ENCODE results near the gene EIF4E.
A peak's percentile ranks its signal among the peaks of the same experiment; 100 is the strongest.

EIF4E gene

GRCh38 chr4:98928505-98929340 is at the start of gene EIF4E:
EIF4E (minus strand) TSS chr4:98929133; CDS start chr4:98929112, 21 bp downstream.
- ATAC-seq, result peak; percentile 67
- Mint-ChIP-seq H3K4me3 (peak within 1 kb of the TSS; percentile 99), H3K27me3 (peaks cover 2% of the 10 kb centered on the region), H3K36me3 (ENCODE audit: low read depth) (peaks cover 26% of the 10 kb centered on the region), H3K4me1 (peaks cover 64% of the 10 kb centered on the region), H3K9me3 (no peaks in the 10 kb centered on the region), H3K27ac (peak within 1 kb of the TSS; percentile 99)
- DNase-seq, result peak; percentile 92

GRCh38 chr4:98977557-98977956 is 48.6 kb upstream of the EIF4E start:
- Mint-ChIP-seq H3K36me3 (ENCODE audit: low read depth) (no peaks in the 10 kb centered on the region), H3K27ac (no peak overlapping the region), H3K4me3 (no peak overlapping the region), H3K27me3 (peaks cover 7% of the 10 kb centered on the region), H3K9me3 (no peaks in the 10 kb centered on the region), H3K4me1 (no peaks in the 10 kb centered on the region)
- no peak for ATAC-seq
- DNase-seq, result no peak

- no peak overlapping the region for H3K4me3 Mint-ChIP-seq
- H3K9me3 Mint-ChIP-seq, result no peaks in the 10 kb centered on the region
- no peak for DNase-seq
- peaks cover 7% of the 10 kb centered on the region for H3K27me3 Mint-ChIP-seq
- no peak overlapping the region for H3K27ac Mint-ChIP-seq
- no peaks in the 10 kb centered on the region for H3K36me3 Mint-ChIP-seq (ENCODE audit: low read depth)
- no peak for ATAC-seq
- H3K4me1 Mint-ChIP-seq, result no peaks in the 10 kb centered on the region
Observed at GRCh38 chr4:98976716-98977115, 47.8 kb upstream of the EIF4E start.

GRCh38 chr4:98969878-98970785 is 41.2 kb upstream of the EIF4E start:
- no peak overlapping the region for H3K4me3 Mint-ChIP-seq
- H3K4me1 Mint-ChIP-seq, result no peaks in the 10 kb centered on the region
- ATAC-seq (no peak), DNase-seq (no peak)
- peaks cover 9% of the 10 kb centered on the region for H3K27me3 Mint-ChIP-seq
- no peaks in the 10 kb centered on the region for H3K36me3 Mint-ChIP-seq (ENCODE audit: low read depth)
- H3K9me3 Mint-ChIP-seq, result no peaks in the 10 kb centered on the region
- H3K27ac Mint-ChIP-seq, result no peak overlapping the region

- Mint-ChIP-seq H3K4me1 (peaks cover 11% of the 10 kb centered on the region), H3K27me3 (peaks cover 7% of the 10 kb centered on the region), H3K36me3 (ENCODE audit: low read depth) (no peaks in the 10 kb centered on the region), H3K27ac (no peak overlapping the region), H3K4me3 (no peak overlapping the region), H3K9me3 (no peaks in the 10 kb centered on the region)
- DNase-seq (no peak), ATAC-seq (no peak)
Observed at GRCh38 chr4:98967786-98968329, 38.9 kb upstream of the EIF4E start.

- Mint-ChIP-seq H3K4me1 (peaks cover 11% of the 10 kb centered on the region), H3K36me3 (ENCODE audit: low read depth) (no peaks in the 10 kb centered on the region), H3K27ac (no peak overlapping the region), H3K4me3 (no peak overlapping the region), H3K27me3 (peaks cover 7% of the 10 kb centered on the region), H3K9me3 (no peaks in the 10 kb centered on the region)
- no peak for DNase-seq
- no peak for ATAC-seq
Observed at GRCh38 chr4:98966926-98967325, 38.0 kb upstream of the EIF4E start.

- Mint-ChIP-seq H3K9me3 (no peaks in the 10 kb centered on the region), H3K4me1 (peaks cover 11% of the 10 kb centered on the region), H3K36me3 (ENCODE audit: low read depth) (no peaks in the 10 kb centered on the region), H3K4me3 (no peak overlapping the region), H3K27me3 (peaks cover 4% of the 10 kb centered on the region), H3K27ac (no peak overlapping the region)
- DNase-seq (no peak), ATAC-seq (peak; percentile 33)
Observed at GRCh38 chr4:98963538-98964433, 34.9 kb upstream of the EIF4E start.

- no peak for DNase-seq
- Mint-ChIP-seq H3K4me3 (no peak overlapping the region), H3K4me1 (peaks cover 11% of the 10 kb centered on the region), H3K27ac (no peak overlapping the region), H3K9me3 (no peaks in the 10 kb centered on the region), H3K27me3 (peaks cover 4% of the 10 kb centered on the region), H3K36me3 (ENCODE audit: low read depth) (no peaks in the 10 kb centered on the region)
- ATAC-seq, result no peak
Observed at GRCh38 chr4:98961770-98962169, 32.8 kb upstream of the EIF4E start.

- Mint-ChIP-seq H3K4me1 (peaks cover 7% of the 10 kb centered on the region), H3K27me3 (peaks cover 5% of the 10 kb centered on the region), H3K9me3 (no peaks in the 10 kb centered on the region), H3K27ac (no peak overlapping the region), H3K4me3 (no peak overlapping the region), H3K36me3 (ENCODE audit: low read depth) (no peaks in the 10 kb centered on the region)
- ATAC-seq, result no peak
- no peak for DNase-seq
Observed at GRCh38 chr4:98959411-98959810, 30.5 kb upstream of the EIF4E start.

GRCh38 chr4:98958065-98958464 is 29.1 kb upstream of the EIF4E start:
- no peaks in the 10 kb centered on the region for H3K9me3 Mint-ChIP-seq
- DNase-seq (no peak), ATAC-seq (no peak)
- peaks cover 7% of the 10 kb centered on the region for H3K27me3 Mint-ChIP-seq
- H3K27ac Mint-ChIP-seq, result no peak overlapping the region
- H3K36me3 Mint-ChIP-seq (ENCODE audit: low read depth), result no peaks in the 10 kb centered on the region
- no peak overlapping the region for H3K4me3 Mint-ChIP-seq
- no peaks in the 10 kb centered on the region for H3K4me1 Mint-ChIP-seq

GRCh38 chr4:98955229-98955628 is 26.3 kb upstream of the EIF4E start:
- Mint-ChIP-seq H3K36me3 (ENCODE audit: low read depth) (no peaks in the 10 kb centered on the region), H3K9me3 (no peaks in the 10 kb centered on the region), H3K4me3 (no peak overlapping the region), H3K4me1 (no peaks in the 10 kb centered on the region), H3K27ac (no peak overlapping the region), H3K27me3 (peaks cover 7% of the 10 kb centered on the region)
- DNase-seq (no peak), ATAC-seq (no peak)

GRCh38 chr4:98951710-98952109 is 22.8 kb upstream of the EIF4E start:
- Mint-ChIP-seq H3K4me3 (no peak overlapping the region), H3K27me3 (peaks cover 7% of the 10 kb centered on the region), H3K9me3 (no peaks in the 10 kb centered on the region), H3K36me3 (ENCODE audit: low read depth) (no peaks in the 10 kb centered on the region), H3K4me1 (no peaks in the 10 kb centered on the region), H3K27ac (no peak overlapping the region)
- DNase-seq, result no peak
- no peak for ATAC-seq

- no peak overlapping the region for H3K4me3 Mint-ChIP-seq
- H3K4me1 Mint-ChIP-seq, result no peaks in the 10 kb centered on the region
- H3K27me3 Mint-ChIP-seq, result peaks cover 5% of the 10 kb centered on the region
- H3K9me3 Mint-ChIP-seq, result no peaks in the 10 kb centered on the region
- no peak for DNase-seq
- H3K27ac Mint-ChIP-seq, result no peak overlapping the region
- ATAC-seq, result peak; percentile 36
- no peaks in the 10 kb centered on the region for H3K36me3 Mint-ChIP-seq (ENCODE audit: low read depth)
Observed at GRCh38 chr4:98950925-98951324, 22.0 kb upstream of the EIF4E start.

GRCh38 chr4:98946359-98946758 is 17.4 kb upstream of the EIF4E start:
- Mint-ChIP-seq H3K27me3 (no peaks in the 10 kb centered on the region), H3K4me3 (no peak overlapping the region), H3K36me3 (ENCODE audit: low read depth) (no peaks in the 10 kb centered on the region), H3K27ac (no peak overlapping the region), H3K9me3 (no peaks in the 10 kb centered on the region), H3K4me1 (no peaks in the 10 kb centered on the region)
- DNase-seq, result no peak
- no peak for ATAC-seq

Data from activated naive CD8-positive, alpha-beta T cell treated with anti-CD3 and anti-CD28 coated beads, Interleukin-2, amount 50 U/mL, for 24 hours (primary cell).